ENCODE data around the gene RAC3.

RAC3 gene

DNA sequence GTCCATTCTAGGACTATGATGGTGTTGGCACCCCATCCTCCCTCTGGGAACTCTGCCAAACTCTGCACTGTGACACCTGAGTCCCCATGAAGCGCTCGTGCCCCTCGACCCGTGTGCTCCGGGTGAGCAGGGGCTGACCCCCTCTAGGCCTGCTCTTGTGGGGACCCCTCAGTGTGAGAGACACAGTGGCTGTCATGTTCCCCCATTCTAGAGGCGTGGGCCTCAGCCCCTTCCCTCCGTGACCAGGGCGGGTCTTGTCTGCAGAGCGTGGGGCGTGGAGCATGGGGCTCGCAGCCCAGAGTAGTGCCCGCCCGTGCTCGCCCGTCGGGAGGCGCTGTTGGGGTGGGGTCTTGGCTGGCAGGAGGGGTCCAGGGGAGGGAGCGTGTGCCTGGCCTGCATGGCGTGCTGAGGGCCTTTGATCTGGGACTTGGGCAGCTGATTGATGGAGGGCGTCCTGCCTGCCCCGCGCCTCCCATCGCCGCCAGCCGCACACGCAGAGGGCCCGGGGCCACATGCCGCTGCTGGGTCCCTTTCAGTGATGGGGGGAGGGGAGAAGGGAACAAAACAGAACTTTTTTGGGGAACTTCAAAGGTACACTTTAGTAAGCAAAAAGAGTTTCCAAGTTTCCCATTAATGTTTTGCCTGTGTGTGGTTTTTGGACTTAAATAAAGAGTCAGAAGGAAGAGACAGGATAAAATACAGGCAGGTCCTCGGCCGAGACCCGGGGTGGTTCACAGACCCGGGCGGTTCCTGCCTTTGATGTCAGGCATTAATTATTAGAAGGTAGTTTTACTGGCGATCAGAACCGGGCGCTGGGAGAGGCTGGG, 31.3 kb upstream of the RAC3 start:
- DNase-seq: no peak

DNA sequence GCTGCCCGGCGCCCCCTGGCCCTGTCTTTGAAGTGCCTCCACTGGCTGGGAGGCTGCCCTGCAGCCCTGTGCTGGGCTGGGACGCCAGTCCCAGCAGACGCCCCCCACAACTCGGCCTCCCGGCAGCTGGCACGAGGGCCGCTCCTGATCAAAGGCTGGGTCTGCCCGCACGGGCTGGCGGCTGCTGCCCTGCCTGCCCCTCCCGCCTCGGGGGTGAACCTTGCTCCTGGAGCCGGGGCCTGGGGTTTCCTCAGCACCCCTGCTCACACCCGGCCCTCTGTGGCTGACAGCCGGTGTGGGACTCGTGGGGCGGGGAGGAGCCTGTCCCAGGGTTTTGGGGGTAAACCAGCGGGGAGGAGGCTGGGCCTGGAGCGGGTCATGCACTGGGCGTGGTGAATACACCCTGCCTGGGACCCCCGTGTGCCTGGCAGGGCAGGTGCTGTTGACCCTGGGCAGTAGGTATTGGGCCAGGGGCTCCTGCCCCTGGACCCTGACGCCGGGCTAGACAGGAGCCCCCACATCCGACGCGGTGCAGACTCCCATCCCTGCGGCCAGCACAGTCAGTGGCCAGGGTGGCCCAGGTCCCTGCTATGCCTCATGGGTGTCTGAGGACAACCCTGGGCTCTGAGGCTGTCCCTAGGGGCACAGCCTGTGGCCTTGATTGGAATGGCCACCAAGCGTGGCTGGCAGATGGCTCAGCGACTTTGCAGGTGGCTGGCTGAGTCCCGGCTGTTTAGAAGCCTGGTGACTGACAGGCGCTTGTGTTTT, 30.5 kb upstream of the RAC3 start:
- DNase-seq: no peak

DNA sequence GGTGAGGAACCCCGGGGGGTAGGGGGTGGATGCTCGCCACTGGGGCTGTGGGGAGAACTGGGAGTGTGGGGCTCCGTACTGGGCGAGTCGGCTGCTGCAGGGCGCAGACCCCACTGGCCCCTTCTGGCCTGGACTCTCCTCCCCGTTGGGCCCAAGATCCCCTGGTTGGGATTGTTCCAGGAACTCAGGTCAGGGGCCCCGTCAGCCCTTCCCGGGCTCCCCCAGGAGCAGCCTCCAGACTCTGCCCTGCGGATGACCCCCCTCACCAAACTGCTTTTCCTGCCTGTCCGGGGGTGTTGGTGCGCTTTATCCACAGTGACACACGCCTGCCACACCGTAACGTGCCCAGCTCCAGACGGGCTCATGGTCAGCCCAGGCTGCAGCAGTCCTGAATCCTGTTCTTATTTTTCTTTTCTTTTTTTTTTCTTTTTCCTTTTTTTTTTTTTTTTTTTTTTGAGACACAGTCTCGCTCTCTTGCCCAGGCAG, 29.9 kb upstream of the RAC3 start:
- no peak for DNase-seq

DNA sequence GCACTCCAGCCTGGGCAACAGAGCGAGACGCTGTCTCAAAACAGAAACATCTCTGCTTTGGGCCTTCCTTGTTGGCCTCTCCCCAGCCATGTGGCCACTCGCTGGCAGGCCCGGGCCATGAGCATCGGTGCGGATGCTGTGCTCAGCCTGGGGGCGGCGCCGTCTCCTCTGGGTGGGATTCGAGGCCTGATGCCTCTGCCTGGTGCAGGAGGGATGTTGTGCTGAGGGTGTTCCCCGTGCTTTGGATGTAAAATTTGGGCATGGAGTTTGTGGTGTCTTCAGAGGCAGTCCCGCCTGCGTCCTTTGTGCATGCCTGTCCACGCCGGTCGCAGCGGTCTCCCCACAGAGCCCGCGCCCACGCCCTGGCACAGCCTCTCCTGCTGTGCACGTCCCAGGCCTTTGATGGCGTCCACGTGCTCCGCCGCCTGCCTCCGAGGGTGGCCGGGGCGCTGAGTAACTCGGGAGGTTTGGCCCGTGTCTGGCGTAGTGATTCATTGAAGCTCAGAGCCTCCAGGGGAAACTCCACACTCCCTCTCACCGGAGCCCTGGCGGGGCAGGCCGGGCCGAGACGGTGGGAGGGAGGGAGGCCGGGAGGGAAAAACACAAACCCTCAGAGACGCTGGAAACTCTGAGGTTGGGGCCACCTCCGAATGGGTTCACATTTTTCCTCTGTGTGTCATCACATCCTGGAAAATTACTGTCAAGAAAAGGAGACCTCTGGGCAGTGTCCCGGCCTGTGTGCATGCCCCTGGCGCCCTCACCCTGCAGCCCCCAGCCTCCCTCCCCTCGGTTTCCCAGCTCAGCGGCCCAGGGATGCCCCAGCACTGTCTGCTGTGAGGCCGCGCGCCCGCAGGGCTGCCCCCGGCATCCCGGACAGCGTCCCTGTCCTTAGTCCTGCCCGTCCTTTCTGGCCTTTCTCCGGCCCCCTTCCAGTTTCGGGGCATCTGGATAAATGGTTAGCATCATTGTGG, 27.8 kb upstream of the RAC3 start:
- DNase-seq: no peak

DNA sequence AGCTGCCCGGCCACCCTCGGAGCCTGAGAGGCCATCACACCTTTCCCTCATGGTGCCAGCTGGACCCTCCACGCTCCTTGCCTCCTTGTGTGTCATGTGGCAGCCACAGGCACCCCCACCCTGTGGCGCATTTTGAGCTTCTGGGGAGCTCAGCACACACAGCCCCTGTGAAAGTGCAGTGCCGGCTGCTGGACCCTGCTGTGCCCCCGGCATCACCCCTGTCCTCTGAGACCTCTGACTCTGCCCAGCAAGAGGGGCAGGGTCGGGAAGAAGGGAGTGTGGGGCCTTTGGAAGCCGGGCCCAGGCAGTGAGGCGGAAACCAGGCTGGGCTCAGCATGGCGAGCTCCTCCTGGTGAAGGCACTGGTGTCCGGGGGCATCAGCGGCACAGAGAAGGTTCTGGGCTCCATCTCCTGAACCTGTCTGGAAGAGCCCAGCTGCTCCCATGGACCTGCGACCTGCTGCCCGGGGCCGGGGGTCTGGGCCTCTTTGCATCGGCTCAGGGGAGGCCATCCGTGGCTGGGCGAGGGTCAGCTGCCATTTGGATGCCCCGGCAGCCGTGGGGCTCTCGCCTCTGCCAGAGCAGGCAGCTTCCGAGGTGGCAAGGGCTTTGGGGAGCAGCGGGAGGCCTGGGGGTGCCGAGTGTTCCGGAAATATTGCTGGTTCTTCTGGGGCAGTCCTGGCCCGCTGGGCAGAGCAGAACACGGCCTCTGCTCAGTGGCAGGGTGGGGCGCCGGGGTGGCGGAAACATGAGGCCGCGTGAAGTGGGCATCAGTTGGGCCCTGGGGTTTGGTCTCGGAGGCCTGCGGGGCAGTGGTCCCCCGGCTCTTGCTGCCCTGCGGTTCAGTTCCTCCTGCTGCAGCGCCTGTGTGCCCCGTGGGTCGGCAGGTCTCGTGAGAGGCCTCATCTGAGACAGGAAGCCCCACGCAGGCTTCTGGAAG, 26.7 kb upstream of the RAC3 start:
- no peak for DNase-seq

DNA sequence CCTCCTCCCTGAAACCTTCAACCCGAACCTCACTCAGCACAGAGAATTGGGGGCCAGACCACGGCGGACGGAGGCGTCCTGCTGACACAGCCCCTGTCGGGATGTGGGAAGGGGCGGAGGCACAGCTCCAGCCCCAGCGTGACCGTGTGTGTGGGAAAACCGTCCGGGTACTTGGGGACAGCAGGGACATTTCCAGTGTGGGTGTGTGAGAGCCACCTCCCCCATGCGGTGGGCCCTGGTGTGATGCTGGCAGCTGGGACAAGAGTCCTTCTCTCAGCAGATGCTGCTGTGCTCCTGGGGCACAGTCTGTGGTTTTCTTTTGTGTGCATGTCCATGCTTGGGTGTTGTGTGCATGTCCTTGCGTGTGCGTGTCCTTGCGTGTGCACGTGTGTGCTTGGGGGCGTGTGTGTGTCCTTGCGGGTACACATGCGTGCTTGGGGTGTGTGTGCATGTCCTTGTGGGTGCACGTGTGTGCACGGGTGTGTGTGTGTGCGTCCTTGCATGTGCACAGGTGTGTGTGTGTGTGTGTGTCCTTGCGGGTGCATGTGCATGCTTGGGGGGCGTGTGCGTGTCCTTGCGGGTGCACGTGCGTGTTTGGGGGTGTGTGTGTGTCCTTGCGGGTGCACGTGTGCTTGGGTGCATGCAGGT, 25.7 kb upstream of the RAC3 start:
- no peak for DNase-seq

DNA sequence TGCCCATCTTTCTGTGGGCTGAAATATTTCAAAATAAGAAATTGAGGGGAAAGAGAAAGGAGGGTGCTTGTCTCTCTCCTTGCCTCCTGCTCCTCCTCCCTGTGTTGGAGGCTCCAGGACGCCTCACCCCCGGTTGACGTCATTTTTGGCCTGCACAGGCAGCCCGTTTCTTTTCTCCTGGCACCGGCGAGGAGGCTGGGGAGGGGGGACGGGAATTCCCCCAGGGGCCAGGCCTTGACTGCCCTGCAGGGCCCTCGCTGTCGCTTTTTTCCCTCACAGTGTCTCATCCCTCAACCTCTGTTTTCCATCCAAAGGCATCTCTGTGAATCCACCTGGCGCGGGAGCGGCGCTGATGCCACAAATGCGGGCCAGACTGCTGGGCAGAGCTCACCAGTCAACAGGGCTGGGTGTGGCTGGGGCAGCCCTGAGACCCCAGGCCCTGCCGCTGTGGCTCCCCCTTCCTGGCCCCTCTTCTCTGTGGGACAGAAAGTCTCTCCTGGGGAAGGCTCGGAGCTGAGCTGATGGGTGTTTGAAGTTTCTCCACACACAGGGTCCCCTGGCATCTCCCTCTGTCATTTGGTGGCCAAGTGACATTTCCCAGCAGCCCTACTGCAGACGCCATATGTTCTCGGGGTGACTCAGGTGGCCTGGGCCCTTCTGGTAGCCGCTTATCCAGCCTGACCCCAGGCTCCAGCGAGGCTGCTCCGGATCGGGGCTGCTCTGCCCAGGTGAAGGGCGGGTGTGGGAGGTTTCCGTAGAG, 24.8 kb upstream of the RAC3 start:
- DNase-seq: no peak

DNA sequence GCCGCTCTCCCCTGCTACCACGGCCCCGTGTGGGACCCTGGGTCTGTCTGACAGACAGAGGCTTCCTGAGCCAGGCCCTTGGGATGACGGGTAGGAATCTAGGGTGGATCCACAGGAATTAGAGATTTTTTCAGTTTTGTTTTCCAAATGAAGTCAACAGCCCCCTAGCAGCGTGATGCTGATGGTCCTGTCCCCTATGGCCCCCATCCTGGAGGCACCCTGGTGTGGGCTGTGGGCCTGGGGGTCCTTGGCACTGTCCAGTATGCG, 24.3 kb upstream of the RAC3 start:
- no peak for DNase-seq

DNA sequence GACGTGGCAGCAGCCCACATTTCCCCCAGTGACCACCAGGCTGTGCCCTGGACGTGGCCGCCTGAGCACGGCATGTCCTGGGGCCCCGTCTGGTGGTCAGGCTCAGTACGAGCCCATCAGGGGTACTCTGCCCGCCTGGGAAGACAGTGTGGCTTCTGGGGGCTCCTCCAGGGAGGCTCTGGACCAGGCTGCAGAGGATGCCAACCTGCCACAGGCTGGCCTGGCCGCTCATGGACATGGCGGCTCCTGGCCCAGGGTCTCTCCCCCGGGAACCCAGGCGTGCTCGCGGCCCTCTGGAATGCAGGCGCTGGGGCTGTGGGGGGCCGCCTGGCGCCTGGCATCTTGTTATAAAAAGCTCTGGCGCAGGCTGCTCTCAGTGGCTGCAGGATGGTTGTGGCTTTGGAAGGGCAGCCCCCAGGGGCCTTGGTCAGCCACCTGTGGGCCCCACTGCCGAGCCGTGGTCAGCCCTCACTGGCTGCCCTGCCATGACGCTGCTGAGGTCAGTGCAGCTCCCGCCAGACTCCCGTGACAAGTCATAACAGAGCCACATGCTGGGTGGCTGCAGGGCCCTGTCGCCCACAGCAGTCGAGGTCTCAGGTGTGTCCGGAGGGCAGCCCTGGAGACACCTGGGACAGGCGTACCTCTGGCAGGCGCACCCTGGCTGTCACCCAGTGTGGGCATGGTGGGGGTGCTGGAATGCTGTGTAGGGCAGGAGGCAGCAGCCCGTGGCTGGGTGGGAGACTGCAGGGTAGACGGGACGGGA, 23.8 kb upstream of the RAC3 start:
- DNase-seq: no peak

DNA sequence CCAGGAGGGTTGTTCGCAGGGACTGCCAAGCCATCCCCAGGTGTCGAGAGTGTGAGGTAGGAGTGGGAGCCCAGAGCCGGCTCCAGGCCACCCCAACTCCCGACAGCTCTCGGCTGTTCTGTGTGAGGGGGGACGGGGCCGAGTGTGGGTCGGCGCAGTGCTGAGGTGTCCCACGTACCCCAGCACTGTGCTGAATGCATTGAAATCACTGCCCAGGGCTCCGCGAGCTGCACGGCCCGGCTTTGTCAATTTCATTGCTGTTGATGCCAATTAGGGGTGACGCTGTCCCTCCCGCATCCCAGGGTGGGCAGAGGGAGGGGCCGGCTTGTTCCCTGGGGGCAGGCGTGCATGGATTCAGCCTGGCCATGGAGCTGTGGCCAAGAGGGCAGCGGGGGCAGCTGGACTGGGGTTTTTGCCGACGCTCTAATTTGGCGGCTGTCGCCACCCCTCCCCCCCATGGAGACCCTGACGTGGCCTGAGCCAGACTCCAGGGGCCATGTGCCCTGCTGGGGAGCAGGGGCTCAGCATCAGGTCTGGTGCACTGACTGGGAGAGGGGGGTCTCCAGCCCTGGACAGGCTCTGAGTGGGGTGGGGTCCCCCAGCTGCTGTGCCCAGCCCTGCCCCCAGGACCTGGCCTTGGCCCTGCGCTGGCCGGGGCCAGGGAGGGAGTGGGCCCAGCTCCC, 23.1 kb upstream of the RAC3 start:
- DNase-seq: no peak

DNA sequence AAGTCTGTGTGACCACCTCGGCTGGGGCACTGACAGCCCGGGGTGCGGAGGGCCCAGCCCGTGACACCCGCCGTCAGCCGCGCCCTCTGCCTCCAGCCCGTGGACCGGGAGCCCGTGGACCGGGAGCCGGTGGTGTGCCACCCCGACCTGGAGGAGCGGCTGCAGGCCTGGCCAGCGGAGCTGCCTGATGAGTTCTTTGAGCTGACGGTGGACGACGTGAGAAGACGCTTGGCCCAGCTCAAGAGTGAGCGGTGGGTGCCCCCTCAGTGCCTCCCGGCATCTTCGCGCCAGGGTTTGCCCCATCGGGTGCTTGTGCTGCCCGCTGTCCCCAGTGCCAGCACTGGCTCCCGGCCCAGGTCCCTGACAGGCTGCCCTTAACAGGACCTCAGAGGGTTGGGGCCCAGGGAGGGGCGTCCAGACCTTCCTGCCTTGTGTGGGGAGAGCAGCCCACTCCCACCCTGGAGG, 22.5 kb upstream of the RAC3 start:
- no peak for DNase-seq

DNA sequence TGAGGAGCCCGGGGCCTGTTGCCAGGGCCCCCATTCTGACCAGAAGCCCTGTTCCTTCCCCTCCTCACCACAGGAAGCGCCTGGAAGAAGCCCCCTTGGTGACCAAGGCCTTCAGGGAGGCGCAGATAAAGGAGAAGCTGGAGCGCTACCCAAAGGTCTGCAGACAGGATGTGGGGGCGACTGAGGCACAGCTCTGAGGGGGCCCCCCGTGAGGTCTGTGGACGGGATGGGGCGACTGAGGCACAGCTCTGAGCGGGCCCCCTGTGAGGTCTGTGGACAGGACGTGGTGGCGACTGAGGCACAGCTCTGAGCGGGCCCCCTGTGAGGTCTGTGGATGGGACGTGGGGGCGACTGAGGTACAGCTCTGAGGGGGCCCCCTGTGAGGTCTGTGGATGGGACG, 22.1 kb upstream of the RAC3 start:
- no peak for DNase-seq

DNA sequence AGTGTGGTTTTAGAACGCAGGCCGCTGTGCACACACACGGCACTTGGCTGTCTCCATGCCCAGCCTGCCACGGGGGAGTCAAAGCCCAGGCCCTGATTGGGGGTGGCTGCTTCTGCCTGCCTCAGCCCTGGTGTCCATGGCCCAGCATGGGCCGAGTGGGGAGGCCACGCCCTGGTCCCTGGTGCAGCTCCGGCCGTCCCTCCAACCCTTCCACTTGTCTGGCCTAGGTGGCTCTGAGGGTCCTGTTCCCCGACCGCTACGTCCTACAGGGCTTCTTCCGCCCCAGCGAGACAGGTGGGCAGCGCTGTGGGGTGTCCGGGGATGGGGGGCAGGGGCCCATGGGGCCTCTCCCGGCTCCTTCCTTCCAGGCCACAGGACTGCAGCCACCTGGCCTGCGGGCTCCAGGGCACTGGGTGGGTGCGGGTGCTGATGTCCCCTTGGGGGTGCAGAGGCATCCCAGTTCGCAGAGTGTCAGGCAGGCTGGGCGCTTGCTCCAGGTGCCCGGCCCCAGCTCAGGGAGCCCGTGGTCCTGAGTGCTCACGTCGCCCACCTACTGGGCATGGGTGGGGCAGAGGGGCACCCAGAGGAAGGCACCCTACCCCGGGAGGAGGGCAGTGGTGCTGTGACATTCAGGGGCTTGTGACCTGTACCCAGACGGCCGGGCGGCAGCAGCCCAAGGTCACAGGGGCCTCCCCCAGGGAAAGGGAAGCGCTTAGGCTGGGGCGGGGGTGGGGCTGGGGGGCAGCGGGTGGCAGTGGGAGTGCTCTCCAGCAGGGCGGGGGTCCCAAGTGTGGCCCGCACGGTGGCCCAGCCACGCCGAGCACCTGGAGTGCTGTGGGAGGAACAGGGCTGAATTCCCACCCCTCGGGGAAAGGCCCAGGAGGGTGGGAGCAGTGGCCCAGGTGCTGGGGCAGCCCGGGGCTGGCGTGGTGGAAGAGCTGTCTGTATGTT, 20.6 kb upstream of the RAC3 start:
- DNase-seq: no peak

DNA sequence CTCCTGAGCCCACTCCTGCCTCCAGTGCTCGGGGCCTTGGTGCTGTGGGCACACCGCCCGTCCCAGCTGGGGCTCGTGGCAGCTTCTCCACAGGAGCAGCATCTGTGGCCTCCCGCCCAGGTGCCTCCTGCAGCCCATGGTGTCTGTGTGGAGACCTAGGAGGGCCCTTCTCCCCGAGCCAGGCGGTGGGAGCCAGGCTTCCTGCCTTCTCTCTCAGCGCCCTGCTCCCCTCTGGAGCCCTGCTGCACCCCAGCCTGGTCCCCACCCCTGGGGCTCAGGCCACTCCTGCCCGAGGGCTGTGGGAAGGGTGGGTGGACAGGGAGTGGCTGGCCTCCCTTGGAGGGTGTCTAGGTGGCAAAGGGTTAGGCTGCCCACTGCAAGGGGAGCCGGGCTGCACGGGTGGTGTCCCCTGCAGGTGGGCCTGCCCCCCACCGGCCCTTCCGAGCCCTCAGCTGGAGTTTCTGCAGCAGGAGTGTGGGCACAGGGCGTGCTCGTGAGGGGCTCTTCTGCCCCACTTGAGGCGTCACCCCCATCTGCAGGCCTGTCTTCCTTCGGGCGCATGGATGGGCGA, 19.8 kb upstream of the RAC3 start:
- no peak for DNase-seq

DNA sequence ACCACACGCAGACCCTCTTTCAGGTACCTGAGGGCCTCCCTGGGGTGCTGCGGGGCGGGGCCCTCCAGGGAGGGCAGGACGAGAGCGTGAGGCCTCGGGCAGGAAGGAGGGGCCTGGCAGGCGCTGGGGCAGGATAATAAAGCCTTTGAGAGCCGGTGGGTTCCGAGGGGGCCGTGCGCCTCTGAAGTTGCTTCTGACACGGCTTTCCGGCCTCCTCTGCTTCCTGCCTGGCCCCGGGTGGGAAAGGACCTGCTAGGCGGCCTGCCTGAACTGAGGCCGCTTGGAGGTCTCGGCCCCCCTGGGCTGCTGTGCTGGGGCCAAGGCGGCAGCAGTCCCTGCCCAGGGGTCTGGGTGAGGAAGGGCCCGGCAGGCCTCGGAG, 19.2 kb upstream of the RAC3 start:
- DNase-seq: no peak

DNA sequence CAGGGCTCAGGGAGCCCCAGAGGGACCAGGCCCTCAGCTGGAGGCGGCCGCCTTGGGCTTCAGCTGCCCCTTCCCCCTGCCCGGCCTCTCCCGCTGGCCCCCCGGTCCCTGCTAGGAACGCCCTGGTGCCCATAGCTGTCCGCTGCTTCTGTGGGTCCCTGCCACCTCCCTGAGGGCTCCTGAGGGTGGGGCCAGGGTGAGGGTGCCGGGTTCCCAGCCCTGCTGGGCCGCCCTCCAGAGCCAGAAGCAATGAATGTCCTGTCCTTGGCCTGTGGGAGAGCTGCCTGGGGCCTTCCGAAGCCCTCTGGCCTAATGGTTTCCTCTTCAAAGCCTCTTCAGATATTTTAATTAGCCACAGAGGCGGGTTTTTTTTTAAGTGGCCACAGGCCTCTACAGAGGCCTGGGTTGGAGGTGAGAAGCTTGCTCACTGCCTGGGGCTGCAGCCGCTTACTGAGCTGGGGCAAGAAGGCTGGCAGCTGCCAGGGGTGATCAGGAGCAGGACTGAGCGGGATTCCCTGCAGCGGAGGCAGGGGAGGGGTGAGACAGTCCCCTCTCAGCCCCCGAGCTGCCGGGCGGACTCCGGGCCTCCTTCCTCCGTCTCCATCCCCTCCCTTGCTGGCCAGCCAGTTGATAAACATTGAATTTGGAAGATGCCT, 18.7 kb upstream of the RAC3 start:
- DNase-seq: no peak

DNA sequence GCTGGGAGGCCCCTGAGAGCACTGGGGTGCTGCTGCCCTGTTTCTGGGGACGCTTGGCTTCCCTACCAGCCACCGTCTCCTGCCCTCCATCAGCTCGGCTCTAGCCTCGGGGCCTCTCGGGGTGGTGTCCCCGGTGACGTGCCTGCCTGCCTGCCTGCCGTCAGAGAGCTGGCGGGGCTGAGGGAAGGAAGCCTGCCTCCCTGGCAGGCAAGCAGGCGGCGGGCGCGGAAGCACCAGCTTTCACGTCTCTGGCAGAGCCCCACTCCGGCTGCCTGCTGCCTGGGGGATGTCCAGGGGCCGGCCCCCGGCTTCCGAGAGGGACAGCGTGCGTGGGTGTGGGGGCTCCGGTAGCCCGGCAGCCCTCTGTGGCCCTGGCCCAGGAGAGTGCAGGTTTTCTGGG, 18.1 kb upstream of the RAC3 start:
- no peak for DNase-seq

All from stimulated activated CD4-positive, alpha-beta T cell treated with anti-CD3 and anti-CD28 coated beads, Interleukin-12 subunit alpha, Interleukin-12 subunit beta, amount 100 ng/mL, for 4 hours (primary cell).